GM08714 (cell line): ENCODE data around the gene MLH3.
A peak's percentile ranks its signal among the peaks of the same experiment; 100 is the strongest.

Source experiments
- H3K4me3 ChIP-seq: fragments of 200-500 bp; sonication (Bioruptor generic); 2 replicates; pipeline ENCODE4 v1.5.1; 2014; ENCODE audit warnings: mild to moderate bottlenecking, low read length, inconsistent platforms
- ZNF274 ChIP-seq: IDR thresholded peaks from 2 replicates; pipeline ENCODE4 v1.6.1; 2012; ENCODE audit warnings: mild to moderate bottlenecking, low read depth, low read length

MLH3 gene

GRCh38 chr14:75025082-75025481, 26.2 kb downstream of the MLH3 start:
- no peak overlapping the region for H3K4me3 ChIP-seq
- TF ChIP-seq ZNF274, result no peak

DNA sequence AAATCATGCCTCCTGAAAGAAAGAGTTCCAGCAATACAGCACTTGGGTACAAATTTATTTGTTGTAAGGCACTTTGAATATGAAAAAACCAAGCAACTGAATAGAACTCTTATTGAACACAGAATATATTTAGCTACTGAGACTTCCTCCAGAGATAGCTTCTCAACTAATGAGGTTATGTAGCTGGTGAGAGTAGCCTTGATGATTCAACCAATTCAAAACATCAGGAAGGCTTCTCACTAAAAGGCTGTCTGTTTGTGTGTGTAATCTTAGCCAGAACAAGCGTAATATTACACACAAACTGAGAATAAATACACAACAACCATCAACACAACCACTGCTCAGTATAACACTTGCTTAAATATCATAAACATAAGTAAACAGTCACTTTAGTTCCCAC, 28.2 kb downstream of the MLH3 start:
- H3K4me3 ChIP-seq, result no peak overlapping the region
- no peak for TF ChIP-seq ZNF274

DNA sequence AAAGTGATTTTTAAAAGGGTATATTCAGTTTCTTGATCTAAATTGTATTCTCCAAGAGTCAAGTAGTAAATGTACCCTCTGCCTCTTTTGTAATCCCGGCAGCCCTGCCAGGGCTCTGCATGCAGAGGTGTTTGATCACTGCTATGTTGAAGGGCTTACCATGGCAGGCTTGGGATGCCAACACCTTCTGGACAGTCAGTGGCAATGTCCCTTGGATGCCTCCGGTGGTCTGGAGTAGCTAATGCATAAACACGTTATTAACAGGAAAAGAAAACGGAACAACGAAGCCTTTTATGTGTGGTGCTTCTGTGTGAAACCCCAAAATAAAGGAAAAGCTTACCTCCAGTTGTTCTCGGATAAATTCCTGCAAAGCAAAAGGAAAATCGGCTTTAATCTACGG, 28.6 kb downstream of the MLH3 start:
- no peak overlapping the region for H3K4me3 ChIP-seq
- no peak for TF ChIP-seq ZNF274

DNA sequence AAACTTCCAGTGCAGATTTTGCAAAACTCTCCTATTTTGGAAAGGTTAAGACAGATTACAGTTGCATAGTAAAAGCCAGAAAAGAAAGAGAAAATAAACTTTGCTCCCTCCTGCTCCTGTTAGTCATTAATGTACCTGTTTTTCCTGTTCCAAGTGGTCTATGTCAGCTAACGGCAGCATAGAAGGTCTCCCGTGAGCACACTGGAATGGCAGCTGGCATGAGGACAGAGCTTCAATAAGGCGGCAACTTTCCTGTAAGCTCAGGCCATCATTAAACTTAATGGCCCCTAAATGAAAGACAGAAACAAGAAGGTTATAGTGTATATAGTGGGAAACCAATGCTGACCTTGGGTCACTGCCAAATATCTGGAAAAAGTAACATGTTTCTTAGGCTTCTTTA, 32.6 kb downstream of the MLH3 start:
- no peak for TF ChIP-seq ZNF274
- no peak overlapping the region for H3K4me3 ChIP-seq

GRCh38 chr14:75016815-75017214, 34.5 kb downstream of the MLH3 start:
- no peak for TF ChIP-seq ZNF274
- H3K4me3 ChIP-seq, result no peak overlapping the region

- no peak for TF ChIP-seq ZNF274
- no peak overlapping the region for H3K4me3 ChIP-seq
These were observed 35.8 kb downstream of the MLH3 start for GRCh38 chr14:75015496-75015895.

DNA sequence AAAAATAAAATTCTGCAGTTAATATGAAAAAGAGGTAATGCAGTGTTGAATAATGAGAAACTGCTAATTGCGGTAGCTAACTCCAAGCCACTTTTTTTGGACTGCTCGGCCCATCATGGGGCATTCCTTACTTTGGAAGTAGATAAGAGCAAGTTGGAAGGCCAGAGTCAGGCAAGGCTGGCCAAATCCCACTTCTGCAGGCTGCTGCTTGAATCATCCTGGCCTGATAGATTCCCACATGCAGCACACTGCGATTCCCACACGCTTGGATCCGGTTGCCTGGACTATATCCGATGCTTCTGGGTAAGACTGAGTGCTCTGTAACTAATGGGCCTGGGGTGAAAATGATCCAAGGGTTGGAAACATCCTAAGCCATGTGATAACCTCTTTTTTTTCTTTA, 38.0 kb downstream of the MLH3 start:
- no peak for TF ChIP-seq ZNF274
- no peak overlapping the region for H3K4me3 ChIP-seq

DNA sequence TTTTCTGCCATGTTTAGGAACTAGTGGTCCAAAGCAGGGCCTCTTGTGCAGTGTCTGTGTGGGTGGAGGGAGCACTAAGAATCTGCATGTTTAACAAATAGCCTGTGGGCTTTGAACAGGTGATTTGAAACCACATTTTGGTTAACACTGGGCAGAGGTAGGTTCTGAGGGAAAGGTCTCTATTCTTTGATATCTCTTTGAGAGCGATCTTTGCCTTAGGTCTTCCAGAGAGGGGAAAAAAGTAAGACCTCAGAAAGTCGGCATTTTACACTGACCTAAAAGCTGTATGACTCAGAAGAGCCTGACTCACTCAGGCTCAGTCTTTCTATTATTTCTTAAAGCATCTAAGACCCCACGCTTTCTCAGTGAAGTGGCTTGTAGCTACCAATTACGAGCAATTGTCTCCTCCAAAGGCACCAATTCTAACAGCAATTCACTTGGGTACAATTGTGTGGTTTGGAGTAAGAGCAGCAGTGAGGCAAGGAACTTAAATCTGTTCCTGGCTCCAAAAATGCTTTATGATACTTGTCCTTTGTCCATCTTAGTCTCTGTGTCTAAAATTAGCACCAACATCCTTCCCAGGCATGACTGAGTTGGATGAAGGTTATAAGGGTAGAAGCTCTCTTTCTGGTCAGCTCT, 39.8 kb downstream of the MLH3 start:
- H3K4me3 ChIP-seq, result no peak overlapping the region
- TF ChIP-seq ZNF274, result no peak

DNA sequence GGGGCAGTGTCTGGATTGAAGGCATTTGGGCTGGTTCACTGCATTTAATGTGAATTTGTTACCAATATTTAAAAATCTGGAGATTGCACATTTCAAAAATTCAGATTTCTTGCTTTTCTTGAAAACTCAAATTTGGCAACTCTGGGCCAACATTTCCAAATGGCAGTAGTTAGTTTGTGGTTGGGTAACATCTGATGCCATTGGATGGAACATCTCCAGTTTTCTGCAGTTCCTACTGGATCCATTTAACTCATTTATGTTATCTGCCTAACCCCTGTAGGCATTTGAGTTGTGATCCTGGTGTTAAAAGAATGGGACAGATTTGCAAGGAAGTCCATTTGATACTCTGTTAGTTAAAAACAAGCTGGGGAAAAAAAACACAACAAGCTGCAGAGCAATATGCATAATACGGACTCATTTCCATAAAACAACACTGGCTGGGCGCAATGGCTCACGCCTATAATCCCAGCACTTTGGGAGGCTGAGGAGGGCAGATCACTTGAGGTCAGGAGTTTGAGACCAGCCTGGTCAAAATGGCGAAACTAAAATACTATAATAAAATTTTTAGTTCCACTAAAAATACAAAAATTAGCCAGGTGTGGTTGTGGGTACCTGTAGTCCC, 40.7 kb downstream of the MLH3 start:
- no peak overlapping the region for H3K4me3 ChIP-seq
- TF ChIP-seq ZNF274, result no peak

- TF ChIP-seq ZNF274, result no peak
These were observed 42.1 kb downstream of the MLH3 start for GRCh38 chr14:75009176-75009575.

GRCh38 chr14:75005357-75005756, 45.9 kb downstream of the MLH3 start:
- TF ChIP-seq ZNF274, result no peak
- no peak overlapping the region for H3K4me3 ChIP-seq

More at GRCh38 chr14:75009176-75009575, 42.1 kb downstream of the MLH3 start:
- H3K4me3 ChIP-seq, result no peak overlapping the region

GRCh38 chr14:75003250-75004027, 47.8 kb downstream of the MLH3 start:
- peak overlapping the region; percentile 78 for H3K4me3 ChIP-seq
- TF ChIP-seq ZNF274, result no peak

- no peak for TF ChIP-seq ZNF274
- H3K4me3 ChIP-seq, result peak within 1 kb of the TSS; percentile 78
These were observed 48.6 kb downstream of the MLH3 start, which contains the start of gene EIF2B2 for GRCh38 chr14:75002392-75003249. Gene EIF2B2 (plus strand): TSS chr14:75002921. CDS start chr14:75002991, 70 bp downstream.

DNA sequence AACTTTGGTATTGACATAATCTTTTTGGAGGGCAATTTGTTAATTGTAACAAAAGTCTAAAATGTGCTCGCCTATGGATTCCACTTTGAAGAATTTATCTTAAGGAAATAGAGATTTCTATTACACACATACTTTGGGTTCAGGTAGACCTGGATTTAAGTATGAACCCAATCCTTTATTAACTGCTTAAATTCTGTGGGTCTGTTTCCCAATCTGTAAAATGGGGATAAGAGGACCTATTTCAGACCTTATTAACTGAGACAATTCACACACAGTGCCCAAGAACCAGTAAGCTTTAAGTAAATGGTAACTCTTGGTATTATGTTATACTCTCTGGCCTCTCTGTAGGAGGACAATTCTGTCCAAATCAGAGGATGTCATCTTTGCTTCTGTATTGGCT, 49.4 kb downstream of the MLH3 start:
- H3K4me3 ChIP-seq, result peak overlapping the region; percentile 58; the same call in 1 of the 2 replicates

More for the DNA sequence above, 49.4 kb downstream of the MLH3 start:
- TF ChIP-seq ZNF274, result no peak
